Fibroblast of skin of scalp (primary cell): ENCODE measurements around the gene SP100.
A peak's percentile ranks its signal among the peaks of the same experiment; 100 is the strongest.

Experiments
- DNase-seq: peaks from one replicate; pipeline ENCODE4 v3.0.0-alpha.2; 2013

SP100 gene

GRCh38 chr2:230557065-230557464, 141.1 kb downstream of the SP100 start:
- DNase-seq: no peak

GRCh38 chr2:230564805-230565779, 149.1 kb downstream of the SP100 start:
- DNase-seq: peak; percentile 12

- no peak for DNase-seq
Measured at GRCh38 chr2:230569298-230569697, 153.3 kb downstream of the SP100 start.

GRCh38 chr2:230570987-230571386, 155.0 kb downstream of the SP100 start:
- DNase-seq: no peak

GRCh38 chr2:230575642-230576324, 159.8 kb downstream of the SP100 start:
- no peak for DNase-seq

- no peak for DNase-seq
Measured at GRCh38 chr2:230577114-230577513, 161.1 kb downstream of the SP100 start.

- no peak for DNase-seq
Measured at GRCh38 chr2:230578106-230578505, 162.1 kb downstream of the SP100 start.

- no peak for DNase-seq
Measured at GRCh38 chr2:230582851-230583283, 166.9 kb downstream of the SP100 start.

- no peak for DNase-seq
Measured at GRCh38 chr2:230583581-230583980, 167.6 kb downstream of the SP100 start.

GRCh38 chr2:230586328-230586982, 170.5 kb downstream of the SP100 start:
- DNase-seq: no peak

GRCh38 chr2:230589025-230589424, 173.0 kb downstream of the SP100 start:
- DNase-seq: no peak

GRCh38 chr2:230589497-230590015, 173.6 kb downstream of the SP100 start:
- DNase-seq: no peak

GRCh38 chr2:230590333-230590732, 174.3 kb downstream of the SP100 start:
- DNase-seq: no peak

- no peak for DNase-seq
Measured at GRCh38 chr2:230591850-230592249, 175.8 kb downstream of the SP100 start.

- no peak for DNase-seq
Measured at GRCh38 chr2:230592775-230593174, 176.8 kb downstream of the SP100 start.
